K562 (cell line): Measurements from ENCODE around the gene AGPAT4. TPM values are rescaled to one million over a fixed set of nuclear protein-coding genes. Genes with fewer than 3 reads are reported as not detected.

ENCODE experiments used
- CBFA2T2 ChIP-seq: fragments of 450-650 bp; conservative IDR thresholded peaks from 2 replicates; pipeline ENCODE4 v1.6.1; 2017; ENCODE audit warnings: mild to moderate bottlenecking
- E2F6 ChIP-seq, 2 experiments: IDR thresholded peaks; 2 replicates each; pipeline ENCODE4 v1.6.1; 2011; ENCODE audit warnings: borderline replicate concordance in 1 of 2, control low read depth in 1 of 2, low read depth in 1 of 2, low read length in 1 of 2, mild to moderate bottlenecking in 1 of 2, mixed read lengths in 1 of 2, moderate library complexity in 1 of 2; ENCODE audit not compliant: insufficient read depth in 1 of 2, insufficient read length in 1 of 2, poor library complexity in 1 of 2, severe bottlenecking in 1 of 2; ENCODE audit errors: extremely low read depth in 1 of 2
- EP300 ChIP-seq: IDR thresholded peaks from 2 replicates; pipeline ENCODE4 v1.6.1; 2012; ENCODE audit warnings: low read length, improper control_type of control experiment
- HMG20A ChIP-seq: fragments of 450-650 bp; formaldehyde crosslinking; conservative IDR thresholded peaks from 2 replicates; pipeline ENCODE4 v1.4.0; 2020; ENCODE audit warnings: mild to moderate bottlenecking, mixed read lengths
- HOMEZ ChIP-seq: fragments of 250-450 bp; sonication (Bioruptor Pico); IDR thresholded peaks from 2 replicates; pipeline ENCODE4 v1.4.0; 2020; ENCODE audit warnings: mild to moderate bottlenecking, moderate library complexity
- HSF4 ChIP-seq: fragments of 250-450 bp; sonication (Bioruptor Pico); IDR thresholded peaks from 2 replicates; pipeline ENCODE4 v2.1.2; 2022; ENCODE audit warnings: mild to moderate bottlenecking, moderate library complexity, borderline replicate concordance
- MXI1 ChIP-seq: IDR thresholded peaks from 2 replicates; pipeline ENCODE4 v1.6.1; 2011; ENCODE audit warnings: low read depth, mild to moderate bottlenecking, improper control_type of control experiment, low read length
- NRF1 ChIP-seq, 2 experiments: fragments of 450-650 bp; IDR thresholded peaks in 1 of 2; conservative IDR thresholded peaks in 1 of 2; 2 replicates each; pipeline ENCODE4 v1.6.1; 2014; ENCODE audit warnings: mild to moderate bottlenecking in 2 of 2
- PCBP2 ChIP-seq: fragments of 200-400 bp; formaldehyde crosslinking; IDR thresholded peaks from 2 replicates; pipeline ENCODE4 v1.6.1; 2018; ENCODE audit warnings: low read length, low read depth, mild to moderate bottlenecking, moderate library complexity; ENCODE audit not compliant: poor library complexity, severe bottlenecking
- RB1 ChIP-seq: fragments of 450-650 bp; IDR thresholded peaks from 2 replicates; pipeline ENCODE4 v1.6.1; 2017; ENCODE audit warnings: low read depth, mild to moderate bottlenecking
- ZBTB40 ChIP-seq, 2 experiments: fragments of 450-650 bp in 1 of 2; sonication (generic) in 1 of 2; formaldehyde crosslinking in 1 of 2; IDR thresholded peaks; 2 replicates each; pipeline versions ENCODE4 v1.7.1 to v1.9.0; 2016 to 2022; ENCODE audit warnings: inconsistent platforms in 1 of 2, mild to moderate bottlenecking in 1 of 2, missing genetic modification reagents in 1 of 2
- ZFPM2 ChIP-seq: fragments of 250-450 bp; sonication (Bioruptor Pico); IDR thresholded peaks from 2 replicates; pipeline ENCODE4 v1.5.1; 2022; ENCODE audit warnings: mild to moderate bottlenecking
- ZNF740 ChIP-seq, 3 experiments: fragments of 200-800 bp in 1 of 3; sonication (Bioruptor generic) in 1 of 3; sonication (generic) in 1 of 3; formaldehyde crosslinking in 1 of 3; IDR thresholded peaks; 2 replicates each; pipeline versions ENCODE4 v1.6.1 to v1.8.0; 2016 to 2022; ENCODE audit warnings: mild to moderate bottlenecking in 2 of 3, missing compliant biosample characterization in 2 of 3, missing genetic modification characterization in 2 of 3, missing genetic modification reagents in 1 of 3
- polyA plus RNA-seq, 8 experiments: library from polyadenylated mRNA; depleted of rRNA in 4 of 8; stranded (reverse) in 5 of 8; unstranded in 3 of 8; fragments of >200 nt; fragmentation: Nextera tagmentation in 2 of 8; fragmentation: Illumina TruSeq in 1 of 8; extraction: Ambion mirVana in 2 of 8; extraction: Trizol in 1 of 8; gene quantifications; 2 replicates each; pipeline versions ENCODE4 v1.2.1 to v1.2.3, GENCODE V29; 2011 to 2014; ENCODE audit warnings: inconsistent platforms in 1 of 8, missing spikeins in 1 of 8
- total RNA-seq, 7 experiments: library from RNA; depleted of rRNA in 6 of 7; stranded (reverse); fragments of >200 nt in 6 of 7; fragmentation: Illumina TruSeq in 2 of 7; extraction: Trizol in 2 of 7; gene quantifications; 2 replicates each; pipeline versions ENCODE4 v1.2.1 to v1.2.3, GENCODE V29; 2011 to 2021; ENCODE audit warnings: low replicate concordance in 1 of 7

The AGPAT4 gene
- total and polyA plus RNA-seq, 9 of the 15 experiments (the other 6 are each of a cell fraction or from before 2014, with no cell fraction given) = 2.2 to 15.0 (median 5.7) TPM

GRCh38 chr6:161225681-161226008 lies 48.2 kb downstream of the AGPAT4 start (continued):
- TF ChIP-seq ZBTB40 (IDR thresholded peaks at IDR 0.05) (peak; percentile 8; the same call in 1 of the 2 replicates), ZBTB40 (CRISPR knock-in tag; IDR thresholded peaks at IDR 0.05) (no peak; the same call in 1 of the 2 replicates), RB1 (0 out of 2 replicates have a peak, but pooled peaks have one; percentile 30), ZFPM2 (CRISPR knock-in tag) (no peak), CBFA2T2 (0 out of 2 replicates have a peak, but pooled peaks have one; percentile 3), ZNF740 (CRISPR knock-in tag; IDR thresholded peaks at IDR 0.05) (peak; percentile 12; the same call in 1 of the 2 replicates), ZNF740 (tag; IDR thresholded peaks at IDR 0.05) (no peak), EP300 (0 out of 2 replicates have a peak, but pooled peaks have one; percentile 32), E2F6 (IDR thresholded peaks at IDR 0.05; ENCODE audit: borderline replicate concordance in 1 of 2, extremely low read depth in 1 of 2, insufficient read depth in 1 of 2, insufficient read length in 1 of 2, low read depth in 1 of 2, low read length in 1 of 2, poor library complexity in 1 of 2, severe bottlenecking in 1 of 2) (peak in 1 of 2 experiments; percentile 19), MXI1 (no peak), HSF4 (0 out of 2 replicates have a peak, but pooled peaks have one; percentile 26), NRF1 (conservative IDR thresholded peaks at IDR 0.05 in 1 of 2, IDR thresholded peaks at IDR 0.05 in 1 of 2) (no peak), PCBP2 (no peak), HOMEZ (CRISPR knock-in tag) (no peak), HMG20A (no peak)
